Kidney (tissue), 14 donors: ENCODE results near the gene ASAP2. TPM values are rescaled to one million over a fixed set of nuclear protein-coding genes. Genes with fewer than 3 reads are reported as not detected.

Source experiments
- DNase-seq, 5 donors: peaks; one replicate each; pipeline ENCODE4 v3.0.0-alpha.2; 2013 to 2020
- FAIRE-seq: peaks from 2 replicates; lab custom pipeline; 2012; peaks lifted over from hg19 to GRCh38; lab: Jason Lieb, UNC
- H3K27ac ChIP-seq, 2 donors: one replicate each; pipeline ENCODE4 v1.7.0; 2013; ENCODE audit warnings: low read depth in 2 of 2, low read length in 2 of 2, inconsistent platforms in 1 of 2
- H3K27me3 ChIP-seq: one replicate; pipeline ENCODE4 v1.7.1; 2013; ENCODE audit warnings: low read length, inconsistent platforms; ENCODE audit not compliant: control insufficient read depth, insufficient read depth
- H3K36me3 ChIP-seq, 3 donors: one replicate each; pipeline versions ENCODE4 v1.7.0 to v1.7.1; 2013; ENCODE audit warnings: low read length in 3 of 3, control low read depth in 1 of 3, inconsistent platforms in 1 of 3; ENCODE audit not compliant: insufficient read depth in 3 of 3, control insufficient read depth in 2 of 3
- H3K4me1 ChIP-seq, 3 donors: one replicate each; pipeline versions ENCODE4 v1.7.0 to v1.7.1; 2013; ENCODE audit warnings: low read length in 3 of 3, inconsistent platforms in 1 of 3, low read depth in 1 of 3; ENCODE audit not compliant: control insufficient read depth in 2 of 3, insufficient read depth in 2 of 3
- H3K4me3 ChIP-seq, 3 donors: one replicate each; pipeline versions ENCODE4 v1.7.0 to v1.8.1; 2013; ENCODE audit warnings: low read length in 3 of 3, control low read depth in 1 of 3, inconsistent platforms in 1 of 3
- H3K9ac ChIP-seq, 3 donors: one replicate each; pipeline versions ENCODE4 v1.7.0 to v1.7.1; 2013; ENCODE audit warnings: low read length in 3 of 3, control low read depth in 1 of 3, inconsistent platforms in 1 of 3
- H3K9me3 ChIP-seq, 3 donors: one replicate each; pipeline versions ENCODE4 v1.7.0 to v1.7.1; 2013; ENCODE audit warnings: low read length in 3 of 3, control low read depth in 1 of 3, inconsistent platforms in 1 of 3; ENCODE audit not compliant: control insufficient read depth in 2 of 3, insufficient read depth in 1 of 3
- CTCF ChIP-seq: IDR thresholded peaks from 3 replicates; pipeline ENCODE4 v1.5.1; 2012; ENCODE audit warnings: mild to moderate bottlenecking, moderate library complexity, borderline replicate concordance; ENCODE audit not compliant: insufficient read depth; ENCODE audit errors: extremely low read depth
- intact Hi-C: fragments of 100-400 bp; cut with DNase I; formaldehyde crosslinking; loops from one replicate; pipeline ENCODE4 v1.11.1; 2022
- polyA plus RNA-seq: library from polyadenylated mRNA; stranded (reverse); fragments of 350-450 nt; fragmentation: Illumina TruSeq; extraction: RNeasy Lipid Tissue Mini Kit (QIAGEN cat#74804); gene quantifications from one replicate; pipeline ENCODE4 v1.2.3, GENCODE V29; 2014; ENCODE audit warnings: low read depth, low replicate concordance; ENCODE audit not compliant: insufficient read depth
- total RNA-seq: library from RNA; stranded (reverse); fragmentation: NEBNext Ultra II Directional; extraction: Animal tissue kit (Norgen Biotek cat#: 25700); gene quantifications from one replicate; pipeline ENCODE4 v1.2.1, GENCODE V29; 2021
- donor health status: control.
- donor health status: control.
- donor health status: control.
- donor health status: control.
- donor health status: control.
- donor health status: DM: yes; HTN: yes; CAD: no.
- donor health status: Normal renal cell carcinoma (clear cell type).

The ASAP2 gene
- total and polyA plus RNA-seq, 2 donors from 2014 or later, result 26.2 to 54.8 TPM

GRCh38 chr2:9300214-9300613 lies 93.6 kb downstream of the ASAP2 start:
- no peak for TF ChIP-seq CTCF
- intact Hi-C loops, result no loop called here
- Histone ChIP-seq H3K9ac (peak overlapping the region in 1 of 3 donors; percentile 51), H3K27ac (no peak overlapping the region), H3K27me3 (no peaks in the 10 kb centered on the region), H3K4me3 (no peak overlapping the region), H3K36me3 (peaks cover 0 to 7% (median 5%) of the 10 kb centered on the region in 3 donors), H3K9me3 (no peaks in the 10 kb centered on the region), H3K4me1 (peaks cover 0 to 22% (median 6%) of the 10 kb centered on the region in 3 donors)
- FAIRE-seq (no peak), DNase-seq (no peak)

- peaks cover 0 to 7% (median 5%) of the 10 kb centered on the region in 3 donors for H3K36me3 ChIP-seq
- intact Hi-C loops, result no loop called here
- H3K9ac ChIP-seq, result no peak overlapping the region
- no peak for FAIRE-seq
- H3K4me3 ChIP-seq, result no peak overlapping the region
- H3K4me1 ChIP-seq, result peaks cover 0 to 22% (median 6%) of the 10 kb centered on the region in 3 donors
- no peak overlapping the region for H3K27ac ChIP-seq
- no peaks in the 10 kb centered on the region for H3K27me3 ChIP-seq
- H3K9me3 ChIP-seq, result no peaks in the 10 kb centered on the region
- DNase-seq, result peak in 1 of 5 donors; percentile 18
- TF ChIP-seq CTCF, result no peak
Observed at GRCh38 chr2:9300829-9301453, 94.3 kb downstream of the ASAP2 start.

- Histone ChIP-seq H3K4me1 (peaks cover 0 to 22% (median 14%) of the 10 kb centered on the region in 3 donors), H3K36me3 (peaks cover 0 to 7% (median 3%) of the 10 kb centered on the region in 3 donors), H3K9me3 (no peaks in the 10 kb centered on the region), H3K27me3 (no peaks in the 10 kb centered on the region), H3K27ac (no peak overlapping the region), H3K9ac (no peak overlapping the region), H3K4me3 (no peak overlapping the region)
- no peak for DNase-seq
- intact Hi-C loops, result no loop called here
- no peak for FAIRE-seq
- TF ChIP-seq CTCF, result no peak
Observed at GRCh38 chr2:9302755-9303154, 96.1 kb downstream of the ASAP2 start.
